Measurements from ENCODE around the gene FGF14.

The FGF14 gene

DNA sequence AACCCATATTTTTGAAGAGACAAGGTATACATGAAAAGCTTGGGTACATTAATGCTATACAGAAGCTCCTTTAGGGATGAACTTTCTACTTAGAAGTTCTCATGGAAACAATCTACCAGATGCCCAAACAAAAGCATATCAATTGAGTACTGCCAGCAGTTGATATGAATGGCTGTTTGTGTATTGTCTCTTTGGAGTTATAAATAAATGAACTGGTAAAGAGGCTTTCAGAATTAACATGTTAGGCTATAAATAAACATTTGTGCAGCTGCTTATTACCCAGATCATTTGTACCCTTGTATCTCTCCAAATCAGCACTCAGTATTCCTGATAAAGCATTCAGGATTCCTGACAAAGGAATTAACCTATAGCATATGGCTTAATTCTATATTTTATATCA lies 418.9 kb downstream of the FGF14 start:
- no peak overlapping the region for H4K8ac ChIP-seq (ENCODE audit: low read depth, low read length)

DNA sequence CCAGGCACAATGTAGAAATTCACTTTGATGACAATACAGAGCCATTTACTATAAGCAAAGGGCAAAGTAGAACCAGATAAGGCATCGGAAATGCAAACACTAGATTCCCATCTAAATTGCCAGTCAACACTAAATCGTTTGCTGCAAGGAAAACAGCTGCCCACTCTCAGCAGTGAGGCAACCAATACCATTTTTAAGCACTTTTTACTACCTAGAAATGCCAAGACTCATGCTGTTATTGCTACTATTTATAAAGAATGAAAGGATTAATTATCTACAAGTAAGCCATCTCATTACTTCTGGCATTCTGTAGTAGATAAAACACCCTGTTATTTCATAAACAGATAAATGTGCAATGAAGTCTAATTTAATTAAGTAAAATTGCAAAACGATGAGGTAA lies 422.0 kb downstream of the FGF14 start:
- Histone ChIP-seq H3K4me2 (ENCODE audit: low read length) (no peak overlapping the region), H3K4me1 (ENCODE audit: control insufficient read depth, low read depth, low read length) (no peaks in the 10 kb centered on the region), H3K36me3 (ENCODE audit: control insufficient read depth, insufficient read depth, low read length) (no peaks in the 10 kb centered on the region), H3K27ac (ENCODE audit: low read depth, low read length) (no peak overlapping the region), H4K8ac (ENCODE audit: low read depth, low read length) (no peak overlapping the region), H3K4me3 (ENCODE audit: low read length) (no peak overlapping the region), H3K9ac (ENCODE audit: low read length) (no peak overlapping the region), H2BK120ac (ENCODE audit: low read depth, low read length) (no peak overlapping the region), H2BK15ac (replicated peaks; ENCODE audit: low read depth) (no peak overlapping the region), H4K5ac (ENCODE audit: low read length) (no peak overlapping the region), H3K4ac (ENCODE audit: low read depth, low read length) (no peak overlapping the region), H3K27me3 (ENCODE audit: insufficient read depth, low read length, poor library complexity) (no peaks in the 10 kb centered on the region), H3K79me1 (ENCODE audit: low read length) (no peaks in the 10 kb centered on the region), H3K56ac (ENCODE audit: low read length) (no peak overlapping the region), H2AK5ac (ENCODE audit: low read length) (no peak overlapping the region), H3K18ac (ENCODE audit: low read length) (no peak overlapping the region), H2BK5ac (ENCODE audit: low read length) (no peak overlapping the region), H3K79me2 (ENCODE audit: control insufficient read depth, insufficient read depth, low read length) (no peaks in the 10 kb centered on the region), H3K23ac (ENCODE audit: low read length) (no peak overlapping the region)
- no CpG with 5 or more reads among the region's 3 CpGs for WGBS (ENCODE audit: extremely low coverage, insufficient coverage, low lambda C conversion rate)
- DNase-seq, result no peak

More for the DNA sequence above, 418.9 kb downstream of the FGF14 start:
- H3K4ac ChIP-seq (ENCODE audit: low read depth, low read length), result no peak overlapping the region
- H3K4me2 ChIP-seq (ENCODE audit: low read length), result no peak overlapping the region
- no peak overlapping the region for H2AK5ac ChIP-seq (ENCODE audit: low read length)
- H3K79me2 ChIP-seq (ENCODE audit: control insufficient read depth, insufficient read depth, low read length), result no peaks in the 10 kb centered on the region
- H2BK15ac ChIP-seq (replicated peaks; ENCODE audit: low read depth), result no peak overlapping the region
- no peaks in the 10 kb centered on the region for H3K27me3 ChIP-seq (ENCODE audit: insufficient read depth, low read length, poor library complexity)
- H2BK120ac ChIP-seq (ENCODE audit: low read depth, low read length), result no peak overlapping the region
- H3K27ac ChIP-seq (ENCODE audit: low read depth, low read length), result no peak overlapping the region
- H3K56ac ChIP-seq (ENCODE audit: low read length), result no peak overlapping the region
- H3K79me1 ChIP-seq (ENCODE audit: low read length), result no peaks in the 10 kb centered on the region
- no peak overlapping the region for H4K5ac ChIP-seq (ENCODE audit: low read length)
- H3K18ac ChIP-seq (ENCODE audit: low read length), result no peak overlapping the region
- H3K36me3 ChIP-seq (ENCODE audit: control insufficient read depth, insufficient read depth, low read length), result no peaks in the 10 kb centered on the region
- no peak overlapping the region for H3K4me3 ChIP-seq (ENCODE audit: low read length)
- no peak overlapping the region for H2BK5ac ChIP-seq (ENCODE audit: low read length)
- no peak overlapping the region for H3K9ac ChIP-seq (ENCODE audit: low read length)
- no peak overlapping the region for H3K23ac ChIP-seq (ENCODE audit: low read length)
- no peaks in the 10 kb centered on the region for H3K4me1 ChIP-seq (ENCODE audit: control insufficient read depth, low read depth, low read length)
- no peak for DNase-seq

DNA sequence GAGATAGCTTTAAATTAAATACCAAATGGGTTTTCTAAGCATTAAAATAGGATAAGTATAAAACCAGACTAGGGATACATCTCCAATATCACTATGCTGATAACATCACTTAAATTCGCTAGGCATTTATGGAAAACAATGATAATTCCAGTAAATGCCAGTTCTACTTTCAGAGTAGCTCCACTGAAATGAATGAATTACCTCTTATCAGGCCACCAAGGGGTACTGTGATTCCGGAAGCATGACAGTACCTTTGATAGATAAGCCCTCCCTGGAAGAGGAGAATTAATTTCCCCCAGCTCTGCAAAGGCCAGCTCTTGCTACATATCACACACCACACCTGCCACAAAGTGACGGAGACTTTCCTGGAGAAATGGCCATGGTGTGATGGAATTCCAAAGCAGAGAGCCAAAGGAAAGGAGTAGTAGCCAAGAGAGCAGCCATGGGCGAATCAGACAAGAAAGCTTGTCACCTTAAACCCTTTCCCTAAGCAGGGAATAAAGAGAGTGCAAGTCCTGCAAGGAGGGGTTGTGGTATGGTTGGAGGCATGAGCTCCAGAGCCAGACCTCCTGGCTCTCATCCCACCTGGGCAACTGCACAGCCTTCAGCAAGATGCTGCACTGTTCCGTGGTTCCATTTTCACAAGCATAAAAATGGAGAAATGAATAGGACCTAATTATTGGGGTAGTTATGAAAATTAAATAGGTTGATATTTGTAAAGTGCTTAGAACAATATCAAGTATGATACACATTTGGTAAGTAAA lies 423.1 kb downstream of the FGF14 start:
- H3K27ac ChIP-seq (ENCODE audit: low read depth, low read length), result no peak overlapping the region
- H3K79me2 ChIP-seq (ENCODE audit: control insufficient read depth, insufficient read depth, low read length), result no peaks in the 10 kb centered on the region
- H4K5ac ChIP-seq (ENCODE audit: low read length), result no peak overlapping the region
- no peak overlapping the region for H3K9ac ChIP-seq (ENCODE audit: low read length)
- no peak overlapping the region for H3K18ac ChIP-seq (ENCODE audit: low read length)
- H2BK15ac ChIP-seq (replicated peaks; ENCODE audit: low read depth), result no peak overlapping the region
- no peak overlapping the region for H2BK120ac ChIP-seq (ENCODE audit: low read depth, low read length)
- DNase-seq, result peak; percentile 37
- no peaks in the 10 kb centered on the region for H3K36me3 ChIP-seq (ENCODE audit: control insufficient read depth, insufficient read depth, low read length)
- H3K4me1 ChIP-seq (ENCODE audit: control insufficient read depth, low read depth, low read length), result no peaks in the 10 kb centered on the region
- H3K56ac ChIP-seq (ENCODE audit: low read length), result no peak overlapping the region
- H4K8ac ChIP-seq (ENCODE audit: low read depth, low read length), result no peak overlapping the region
- H3K4me3 ChIP-seq (ENCODE audit: low read length), result no peak overlapping the region
- no peak overlapping the region for H3K4me2 ChIP-seq (ENCODE audit: low read length)
- no peaks in the 10 kb centered on the region for H3K27me3 ChIP-seq (ENCODE audit: insufficient read depth, low read length, poor library complexity)
- H3K4ac ChIP-seq (ENCODE audit: low read depth, low read length), result no peak overlapping the region
- no peak overlapping the region for H2AK5ac ChIP-seq (ENCODE audit: low read length)
- H3K23ac ChIP-seq (ENCODE audit: low read length), result no peak overlapping the region
- no peaks in the 10 kb centered on the region for H3K79me1 ChIP-seq (ENCODE audit: low read length)
- H2BK5ac ChIP-seq (ENCODE audit: low read length), result no peak overlapping the region
- no CpG with 5 or more reads among the region's 5 CpGs for WGBS (ENCODE audit: extremely low coverage, insufficient coverage, low lambda C conversion rate)

DNA sequence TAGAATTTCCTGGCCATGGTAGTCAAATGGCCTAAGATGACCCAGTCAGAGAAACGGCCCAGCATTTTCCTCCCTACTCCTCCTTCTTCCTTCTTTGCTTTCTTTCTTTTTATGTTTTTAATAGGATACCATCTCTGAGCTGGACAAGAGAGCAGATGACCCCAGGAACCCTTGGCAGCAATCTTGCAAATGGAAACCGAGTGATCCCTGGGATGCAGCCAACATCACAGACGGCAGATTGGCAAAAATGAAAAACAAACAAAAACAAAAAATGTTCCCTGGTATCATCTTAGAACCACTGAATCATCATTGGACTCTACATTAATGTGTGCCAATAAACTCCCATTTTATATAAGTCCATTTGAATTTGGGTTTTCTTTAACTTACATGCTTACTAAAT lies 424.4 kb downstream of the FGF14 start:
- H3K4ac ChIP-seq (ENCODE audit: low read depth, low read length), result no peak overlapping the region
- no peak overlapping the region for H2BK5ac ChIP-seq (ENCODE audit: low read length)
- no peaks in the 10 kb centered on the region for H3K27me3 ChIP-seq (ENCODE audit: insufficient read depth, low read length, poor library complexity)
- no peak overlapping the region for H2AK5ac ChIP-seq (ENCODE audit: low read length)
- H4K8ac ChIP-seq (ENCODE audit: low read depth, low read length), result no peak overlapping the region
- H3K23ac ChIP-seq (ENCODE audit: low read length), result no peak overlapping the region
- H2BK120ac ChIP-seq (ENCODE audit: low read depth, low read length), result no peak overlapping the region
- no peak overlapping the region for H2BK15ac ChIP-seq (replicated peaks; ENCODE audit: low read depth)
- no peak overlapping the region for H3K18ac ChIP-seq (ENCODE audit: low read length)
- no CpG with 5 or more reads among the region's 3 CpGs for WGBS (ENCODE audit: extremely low coverage, insufficient coverage, low lambda C conversion rate)
- no peaks in the 10 kb centered on the region for H3K4me1 ChIP-seq (ENCODE audit: control insufficient read depth, low read depth, low read length)
- no peak overlapping the region for H4K5ac ChIP-seq (ENCODE audit: low read length)
- no peak overlapping the region for H3K56ac ChIP-seq (ENCODE audit: low read length)
- no peaks in the 10 kb centered on the region for H3K79me1 ChIP-seq (ENCODE audit: low read length)
- no peaks in the 10 kb centered on the region for H3K79me2 ChIP-seq (ENCODE audit: control insufficient read depth, insufficient read depth, low read length)
- no peak overlapping the region for H3K4me2 ChIP-seq (ENCODE audit: low read length)
- H3K4me3 ChIP-seq (ENCODE audit: low read length), result no peak overlapping the region
- no peak overlapping the region for H3K27ac ChIP-seq (ENCODE audit: low read depth, low read length)
- no peak overlapping the region for H3K9ac ChIP-seq (ENCODE audit: low read length)
- no peaks in the 10 kb centered on the region for H3K36me3 ChIP-seq (ENCODE audit: control insufficient read depth, insufficient read depth, low read length)
- DNase-seq, result no peak

DNA sequence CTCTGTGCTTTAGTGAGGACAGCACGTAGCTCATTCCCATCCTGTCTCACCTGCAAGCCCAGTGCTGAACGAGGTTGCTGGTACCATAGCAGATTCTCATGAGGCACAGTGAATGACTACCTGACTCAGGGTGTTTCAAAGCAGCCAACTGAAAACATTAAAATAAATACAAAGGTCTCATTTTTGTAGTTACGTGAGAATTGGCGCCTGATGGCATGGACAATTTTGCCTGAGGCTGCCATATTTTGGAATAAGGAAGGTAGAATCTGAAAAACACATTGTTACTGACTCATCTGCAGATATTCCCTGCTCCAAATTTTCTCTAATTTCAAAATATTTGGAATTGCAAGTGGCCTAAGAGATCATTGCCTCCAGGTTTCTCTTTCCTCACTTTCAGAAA lies 429.7 kb downstream of the FGF14 start:
- no peak overlapping the region for H3K4me2 ChIP-seq (ENCODE audit: low read length)
- H2BK15ac ChIP-seq (replicated peaks; ENCODE audit: low read depth), result no peak overlapping the region
- no peak overlapping the region for H3K23ac ChIP-seq (ENCODE audit: low read length)
- no peak overlapping the region for H3K4me3 ChIP-seq (ENCODE audit: low read length)
- DNase-seq, result no peak
- H4K5ac ChIP-seq (ENCODE audit: low read length), result no peak overlapping the region
- no peak overlapping the region for H3K56ac ChIP-seq (ENCODE audit: low read length)
- H3K36me3 ChIP-seq (ENCODE audit: control insufficient read depth, insufficient read depth, low read length), result no peaks in the 10 kb centered on the region
- no peak overlapping the region for H3K9ac ChIP-seq (ENCODE audit: low read length)
- H3K79me2 ChIP-seq (ENCODE audit: control insufficient read depth, insufficient read depth, low read length), result no peaks in the 10 kb centered on the region
- no peak overlapping the region for H4K8ac ChIP-seq (ENCODE audit: low read depth, low read length)
- no peaks in the 10 kb centered on the region for H3K27me3 ChIP-seq (ENCODE audit: insufficient read depth, low read length, poor library complexity)
- no peak overlapping the region for H3K4ac ChIP-seq (ENCODE audit: low read depth, low read length)
- WGBS (ENCODE audit: extremely low coverage, insufficient coverage, low lambda C conversion rate), result no CpG with 5 or more reads among the region's 4 CpGs
- H3K18ac ChIP-seq (ENCODE audit: low read length), result no peak overlapping the region
- no peak overlapping the region for H3K27ac ChIP-seq (ENCODE audit: low read depth, low read length)
- H2AK5ac ChIP-seq (ENCODE audit: low read length), result no peak overlapping the region
- no peak overlapping the region for H2BK120ac ChIP-seq (ENCODE audit: low read depth, low read length)
- H3K4me1 ChIP-seq (ENCODE audit: control insufficient read depth, low read depth, low read length), result no peaks in the 10 kb centered on the region
- no peak overlapping the region for H2BK5ac ChIP-seq (ENCODE audit: low read length)
- H3K79me1 ChIP-seq (ENCODE audit: low read length), result no peaks in the 10 kb centered on the region

DNA sequence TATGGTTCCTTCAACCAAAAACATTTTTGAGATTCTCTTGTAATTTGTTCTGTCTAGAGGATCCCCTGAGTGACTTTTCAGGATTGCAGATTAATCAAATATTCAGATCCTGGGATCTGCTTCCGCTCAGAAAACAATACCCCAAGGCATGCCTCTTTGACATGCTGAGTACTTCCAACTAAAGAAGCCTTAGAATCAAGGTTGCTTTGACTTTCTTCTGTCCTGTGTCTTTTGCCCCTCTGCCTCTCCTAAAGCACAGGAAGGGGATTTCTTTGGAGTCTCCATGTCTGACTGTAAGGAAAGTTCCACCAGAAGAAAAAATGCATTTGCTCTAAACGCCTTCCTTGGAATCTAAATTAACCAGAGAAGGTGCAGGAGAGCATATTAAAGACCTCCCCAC lies 431.5 kb downstream of the FGF14 start:
- H3K56ac ChIP-seq (ENCODE audit: low read length), result no peak overlapping the region
- DNase-seq, result no peak
- H3K79me1 ChIP-seq (ENCODE audit: low read length), result no peaks in the 10 kb centered on the region
- H2BK15ac ChIP-seq (replicated peaks; ENCODE audit: low read depth), result no peak overlapping the region
- no peak overlapping the region for H4K5ac ChIP-seq (ENCODE audit: low read length)
- no peak overlapping the region for H3K4ac ChIP-seq (ENCODE audit: low read depth, low read length)
- no peak overlapping the region for H2BK5ac ChIP-seq (ENCODE audit: low read length)
- no peak overlapping the region for H2AK5ac ChIP-seq (ENCODE audit: low read length)
- H3K18ac ChIP-seq (ENCODE audit: low read length), result no peak overlapping the region
- H3K36me3 ChIP-seq (ENCODE audit: control insufficient read depth, insufficient read depth, low read length), result no peaks in the 10 kb centered on the region
- no peak overlapping the region for H3K4me3 ChIP-seq (ENCODE audit: low read length)
- no CpG with 5 or more reads among the region's 2 CpGs for WGBS (ENCODE audit: extremely low coverage, insufficient coverage, low lambda C conversion rate)
- no peak overlapping the region for H4K8ac ChIP-seq (ENCODE audit: low read depth, low read length)
- H3K79me2 ChIP-seq (ENCODE audit: control insufficient read depth, insufficient read depth, low read length), result no peaks in the 10 kb centered on the region
- no peak overlapping the region for H3K9ac ChIP-seq (ENCODE audit: low read length)
- no peak overlapping the region for H3K4me2 ChIP-seq (ENCODE audit: low read length)
- H3K23ac ChIP-seq (ENCODE audit: low read length), result no peak overlapping the region
- no peak overlapping the region for H2BK120ac ChIP-seq (ENCODE audit: low read depth, low read length)
- H3K4me1 ChIP-seq (ENCODE audit: control insufficient read depth, low read depth, low read length), result no peaks in the 10 kb centered on the region
- no peaks in the 10 kb centered on the region for H3K27me3 ChIP-seq (ENCODE audit: insufficient read depth, low read length, poor library complexity)
- H3K27ac ChIP-seq (ENCODE audit: low read depth, low read length), result no peak overlapping the region
